ENCODE data around the gene KLHL10. TPM values are rescaled to one million over a fixed set of nuclear protein-coding genes. Genes with fewer than 3 reads are reported as not detected.
A peak's percentile ranks its signal among the peaks of the same experiment; 100 is the strongest.
"Not testable (repeated sequence)": the region's sequence is repeated elsewhere in the genome, so short reads cannot be mapped to it uniquely, and the experiment has no call there.

KLHL10 gene
- total RNA-seq, 1 donor from 2014 or later, result not detected

DNA sequence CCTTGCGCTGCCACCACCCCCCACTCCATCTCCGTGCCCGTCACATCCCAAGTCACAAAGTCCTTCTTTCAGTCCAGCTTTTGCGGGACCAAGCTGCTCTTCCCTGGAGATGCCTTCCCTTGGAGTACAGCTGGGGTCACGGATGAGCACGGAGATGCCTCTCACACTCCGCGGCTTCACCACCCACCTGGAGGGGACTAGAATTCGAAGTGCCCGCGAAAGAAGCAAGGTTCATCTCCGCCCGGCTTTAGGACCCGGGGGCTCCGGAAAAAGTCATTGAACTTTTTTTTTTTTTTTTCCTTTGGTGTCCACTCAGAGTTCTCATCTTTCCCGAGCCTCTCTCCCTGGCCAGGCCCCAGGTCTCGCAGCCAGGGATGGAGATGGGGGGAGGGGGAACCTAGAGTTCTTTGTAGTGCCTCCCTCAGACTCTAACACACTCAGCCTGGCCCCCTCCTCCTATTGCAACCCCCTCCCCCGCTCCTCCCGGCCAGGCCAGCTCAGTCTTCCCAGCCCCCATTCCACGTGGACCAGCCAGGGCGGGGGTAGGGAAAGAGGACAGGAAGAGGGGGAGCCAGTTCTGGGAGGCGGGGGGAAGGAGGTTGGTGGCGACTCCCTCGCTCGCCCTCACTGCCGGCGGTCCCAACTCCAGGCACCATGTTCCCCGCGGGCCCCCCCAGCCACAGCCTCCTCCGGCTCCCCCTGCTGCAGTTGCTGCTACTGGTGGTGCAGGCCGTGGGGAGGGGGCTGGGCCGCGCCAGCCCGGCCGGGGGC, 25.1 kb upstream of the KLHL10 start, which contains the start of gene FKBP10:
FKBP10 (plus strand) TSS at position 624 of the 771 bp plus-strand sequence; CDS start at position 655, 31 bp downstream.
- intact Hi-C loops (cut with DNase I), result loop anchor here (10.0 kb wide), 1 partner anchor 52 kb away; the partner anchor contains the start of gene KLHL11
- peak; percentile 82 for DNase-seq (ENCODE audit: low spot score)

DNA sequence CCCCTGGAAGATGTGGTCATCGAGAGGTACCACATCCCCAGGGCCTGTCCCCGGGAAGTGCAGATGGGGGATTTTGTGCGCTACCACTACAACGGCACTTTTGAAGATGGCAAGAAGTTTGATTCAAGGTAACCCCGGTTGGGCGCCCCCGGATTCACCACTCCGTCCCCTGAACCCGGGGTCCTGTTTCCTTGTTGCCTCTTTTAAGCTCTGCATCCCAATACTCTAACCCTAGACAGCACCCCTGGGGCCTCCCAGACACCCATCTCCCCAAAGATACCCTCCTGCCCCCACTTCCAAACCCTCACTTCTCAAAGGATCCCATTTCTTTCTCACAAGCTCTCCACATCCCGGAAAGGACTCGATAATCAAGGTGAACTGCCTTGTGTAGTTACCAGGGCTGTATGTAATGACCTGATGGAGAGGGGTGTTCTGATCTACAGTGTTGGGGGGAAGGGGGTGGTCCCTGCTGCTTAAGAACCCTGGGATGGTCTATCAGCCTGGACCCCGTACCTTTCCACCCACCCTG, 24.4 kb upstream of the KLHL10 start:
- intact Hi-C loops (cut with DNase I), result loop anchor here (10.0 kb wide), 1 partner anchor 52 kb away; the partner anchor contains the start of gene KLHL11
- no peak for DNase-seq (ENCODE audit: low spot score)

DNA sequence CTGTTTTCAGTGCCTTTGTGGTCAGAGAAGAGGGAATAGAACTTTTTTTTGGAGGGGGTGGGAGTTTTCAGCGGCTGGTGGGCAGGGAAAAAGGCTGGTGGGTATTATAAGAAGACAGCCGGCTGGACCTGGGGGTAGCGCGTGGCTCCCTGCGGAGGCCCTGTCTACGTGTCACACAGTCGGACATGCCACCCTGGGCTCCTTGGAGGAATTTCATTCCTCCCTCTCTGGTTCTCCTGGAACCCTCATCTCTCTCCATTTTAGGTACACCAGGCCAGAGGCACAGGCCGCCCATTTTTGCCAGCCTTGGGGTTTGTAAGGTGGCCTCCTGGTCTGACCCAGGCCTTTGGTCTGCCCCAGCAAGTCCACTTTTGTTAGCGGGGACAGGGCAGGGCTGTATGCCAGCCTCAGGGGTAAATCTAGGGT, 23.9 kb upstream of the KLHL10 start:
- intact Hi-C loops (cut with DNase I), result loop anchor here (10.0 kb wide), 1 partner anchor 51 kb away; the partner anchor contains the start of gene KLHL11

DNA sequence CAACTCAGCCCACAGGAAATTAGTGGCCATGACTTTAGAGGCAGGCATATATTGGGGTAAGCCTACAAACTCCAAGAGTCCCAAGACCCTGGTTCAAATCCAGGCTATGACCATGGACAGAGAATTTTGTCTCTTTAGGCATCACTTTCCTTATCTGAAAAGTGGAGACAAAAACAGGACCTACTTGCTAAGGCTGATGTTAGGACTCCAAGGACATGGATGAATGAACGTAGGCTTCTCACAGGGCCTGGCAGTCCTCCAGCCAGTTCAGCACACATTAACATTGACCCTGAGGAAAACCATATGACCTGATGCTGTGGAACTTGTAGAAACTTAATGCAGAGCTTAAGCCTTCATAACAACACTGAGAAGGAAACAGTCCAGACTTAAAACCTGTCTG, 23.4 kb upstream of the KLHL10 start:
- intact Hi-C loops (cut with DNase I), result loop anchor here (10.0 kb wide), 1 partner anchor 51 kb away; the partner anchor contains the start of gene KLHL11

More for the DNA sequence above, 23.9 kb upstream of the KLHL10 start:
- no peak for DNase-seq (ENCODE audit: low spot score)

DNA sequence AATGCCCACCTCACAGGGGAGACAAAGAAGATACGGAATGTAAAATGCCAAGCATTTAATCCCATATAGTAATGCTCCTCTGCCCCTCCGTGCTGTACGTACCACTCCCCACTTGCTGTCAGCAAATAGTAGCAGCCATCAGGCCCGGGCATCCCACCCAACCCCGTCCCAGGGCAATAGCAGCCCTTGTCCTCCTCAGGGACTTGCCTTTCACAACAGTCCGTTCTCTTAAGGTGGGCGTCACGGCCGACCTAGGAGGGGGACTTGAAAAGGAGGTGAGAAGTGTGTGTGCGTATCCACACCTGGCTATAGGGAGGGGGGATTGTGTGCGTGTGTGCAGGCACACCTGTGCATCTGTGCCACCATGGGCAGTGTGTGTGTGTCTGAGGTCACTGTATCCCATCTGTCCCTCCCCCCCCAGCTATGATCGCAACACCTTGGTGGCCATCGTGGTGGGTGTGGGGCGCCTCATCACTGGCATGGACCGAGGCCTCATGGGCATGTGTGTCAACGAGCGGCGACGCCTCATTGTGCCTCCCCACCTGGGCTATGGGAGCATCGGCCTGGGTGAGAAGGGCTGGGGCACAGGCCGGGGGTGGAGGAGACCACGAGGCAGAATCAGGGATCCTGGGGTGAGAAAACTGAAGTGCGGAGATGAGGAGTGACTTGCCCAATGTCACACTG, 20.8 kb upstream of the KLHL10 start:
- DNase-seq (ENCODE audit: low spot score), result no peak
- intact Hi-C loops (cut with DNase I), result loop anchor here (10.0 kb wide), 1 partner anchor 48 kb away; the partner anchor contains the start of gene KLHL11

More for the DNA sequence above, 23.4 kb upstream of the KLHL10 start:
- no peak for DNase-seq (ENCODE audit: low spot score)

DNA sequence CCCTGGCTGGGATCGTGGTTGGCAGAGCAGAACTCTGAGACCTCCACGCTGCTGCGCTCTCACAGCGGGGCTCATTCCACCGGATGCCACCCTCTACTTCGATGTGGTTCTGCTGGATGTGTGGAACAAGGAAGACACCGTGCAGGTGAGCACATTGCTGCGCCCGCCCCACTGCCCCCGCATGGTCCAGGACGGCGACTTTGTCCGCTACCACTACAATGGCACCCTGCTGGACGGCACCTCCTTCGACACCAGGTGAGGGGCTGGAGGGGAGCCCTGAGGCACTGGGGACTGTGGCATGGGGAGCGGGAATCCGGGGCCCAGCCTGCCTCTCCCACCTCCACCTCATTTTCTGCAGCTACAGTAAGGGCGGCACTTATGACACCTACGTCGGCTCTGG, 19.6 kb upstream of the KLHL10 start:
- intact Hi-C loops (cut with DNase I), result loop anchor here (10.0 kb wide), 1 partner anchor 47 kb away; the partner anchor contains the start of gene KLHL11
- DNase-seq (ENCODE audit: low spot score), result no peak

DNA sequence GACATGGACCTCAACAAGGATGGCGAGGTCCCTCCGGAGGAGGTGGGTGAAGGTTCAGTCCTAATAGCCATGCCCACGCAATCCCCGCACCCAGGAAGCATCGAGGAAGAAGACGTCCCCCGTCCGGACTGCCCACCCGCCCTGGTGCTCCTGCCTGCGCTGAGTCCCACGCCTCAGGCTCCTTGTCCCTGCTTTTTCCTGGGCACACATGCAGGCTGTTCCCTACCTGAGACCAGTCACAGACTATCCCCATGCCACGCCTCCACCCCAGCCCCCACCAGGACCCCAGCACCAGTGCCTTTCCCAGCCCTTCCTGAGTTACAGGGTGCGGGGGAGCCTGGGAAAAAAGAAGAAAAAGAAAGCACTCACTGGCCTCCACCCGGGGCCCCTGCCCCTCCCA, 15.8 kb upstream of the KLHL10 start:
- intact Hi-C loops (cut with DNase I), result no loop called here
- DNase-seq (ENCODE audit: low spot score), result no peak

DNA sequence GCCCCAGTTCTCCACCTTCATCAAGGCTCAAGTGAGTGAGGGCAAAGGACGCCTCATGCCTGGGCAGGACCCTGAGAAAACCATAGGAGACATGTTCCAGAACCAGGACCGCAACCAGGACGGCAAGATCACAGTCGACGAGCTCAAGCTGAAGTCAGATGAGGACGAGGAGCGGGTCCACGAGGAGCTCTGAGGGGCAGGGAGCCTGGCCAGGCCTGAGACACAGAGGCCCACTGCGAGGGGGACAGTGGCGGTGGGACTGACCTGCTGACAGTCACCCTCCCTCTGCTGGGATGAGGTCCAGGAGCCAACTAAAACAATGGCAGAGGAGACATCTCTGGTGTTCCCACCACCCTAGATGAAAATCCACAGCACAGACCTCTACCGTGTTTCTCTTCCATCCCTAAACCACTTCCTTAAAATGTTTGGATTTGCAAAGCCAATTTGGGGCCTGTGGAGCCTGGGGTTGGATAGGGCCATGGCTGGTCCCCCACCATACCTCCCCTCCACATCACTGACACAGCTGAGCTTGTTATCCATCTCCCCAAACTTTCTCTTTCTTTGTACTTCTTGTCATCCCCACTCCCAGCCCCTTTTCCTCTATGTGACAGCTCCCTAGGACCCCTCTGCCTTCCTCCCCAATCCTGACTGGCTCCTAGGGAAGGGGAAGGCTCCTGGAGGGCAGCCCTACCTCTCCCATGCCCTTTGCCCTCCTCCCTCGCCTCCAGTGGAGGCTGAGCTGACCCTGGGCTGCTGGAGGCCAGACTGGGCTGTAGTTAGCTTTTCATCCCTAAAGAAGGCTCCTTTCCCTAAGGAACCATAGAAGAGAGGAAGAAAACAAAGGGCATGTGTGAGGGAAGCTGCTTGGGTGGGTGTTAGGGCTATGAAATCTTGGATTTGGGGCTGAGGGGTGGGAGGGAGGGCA, 15.1 kb upstream of the KLHL10 start:
- DNase-seq (ENCODE audit: low spot score), result no peak
- intact Hi-C loops (cut with DNase I), result no loop called here

DNA sequence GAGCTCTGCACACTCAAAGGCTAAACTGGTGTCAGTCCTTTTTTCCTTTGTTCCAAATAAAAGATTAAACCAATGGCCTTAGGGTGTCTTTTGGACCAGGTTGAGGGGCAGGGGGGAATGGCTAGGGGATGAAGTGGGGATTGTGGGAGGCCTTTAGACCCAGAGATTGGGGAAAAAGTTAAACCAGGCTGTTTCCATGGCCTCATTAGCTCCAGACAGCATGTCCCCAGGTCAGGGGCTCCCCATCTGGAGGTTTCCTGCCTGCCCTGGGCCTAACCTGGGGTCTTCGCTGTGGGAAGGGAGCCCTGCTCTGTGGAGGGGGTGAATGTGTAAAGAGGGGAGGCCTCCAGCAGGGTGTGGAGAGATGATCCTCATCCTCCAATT, 14.5 kb upstream of the KLHL10 start:
- intact Hi-C loops (cut with DNase I), result no loop called here
- no peak for DNase-seq (ENCODE audit: low spot score)

DNA sequence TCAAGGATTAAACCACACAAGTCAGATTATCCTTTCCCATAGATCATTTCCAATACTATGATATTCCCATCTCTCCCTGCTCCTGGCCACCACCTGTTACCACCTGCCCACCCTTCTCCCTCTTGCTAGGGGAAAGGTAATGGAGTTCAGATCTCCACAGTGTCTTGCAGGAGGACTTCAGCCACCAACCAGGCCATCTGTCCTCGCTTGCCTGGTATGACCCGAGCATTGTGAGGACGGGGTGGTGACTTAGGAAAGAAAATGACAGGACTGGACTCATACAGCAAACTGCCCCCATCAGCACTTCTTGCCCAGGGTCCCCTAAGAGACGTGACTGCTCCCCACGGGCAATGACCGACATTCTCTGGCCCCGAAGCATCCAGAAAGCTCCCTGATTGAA, 14.0 kb upstream of the KLHL10 start:
- intact Hi-C loops (cut with DNase I), result no loop called here
- DNase-seq (ENCODE audit: low spot score), result no peak

DNA sequence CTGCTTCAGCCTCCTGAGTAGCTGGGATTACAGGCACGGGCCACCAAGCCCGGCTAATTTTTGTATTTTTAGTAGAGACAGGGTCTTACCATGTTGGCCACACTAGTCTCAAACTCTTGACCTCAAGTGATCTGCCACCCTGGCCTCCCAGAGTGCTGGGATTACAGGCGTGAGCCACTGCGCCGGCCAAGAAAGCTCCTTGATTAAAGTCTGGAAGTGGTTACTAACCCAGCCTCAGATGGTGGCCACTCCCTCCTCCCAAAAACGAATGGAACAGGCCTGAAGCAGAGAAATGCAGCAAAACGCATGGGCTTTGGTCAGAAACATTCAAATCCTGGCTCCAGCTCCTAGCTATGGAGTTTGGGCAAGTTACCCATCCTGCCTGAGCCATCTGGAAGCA, 13.5 kb upstream of the KLHL10 start:
- no peak for DNase-seq (ENCODE audit: low spot score)
- intact Hi-C loops (cut with DNase I), result no loop called here

DNA sequence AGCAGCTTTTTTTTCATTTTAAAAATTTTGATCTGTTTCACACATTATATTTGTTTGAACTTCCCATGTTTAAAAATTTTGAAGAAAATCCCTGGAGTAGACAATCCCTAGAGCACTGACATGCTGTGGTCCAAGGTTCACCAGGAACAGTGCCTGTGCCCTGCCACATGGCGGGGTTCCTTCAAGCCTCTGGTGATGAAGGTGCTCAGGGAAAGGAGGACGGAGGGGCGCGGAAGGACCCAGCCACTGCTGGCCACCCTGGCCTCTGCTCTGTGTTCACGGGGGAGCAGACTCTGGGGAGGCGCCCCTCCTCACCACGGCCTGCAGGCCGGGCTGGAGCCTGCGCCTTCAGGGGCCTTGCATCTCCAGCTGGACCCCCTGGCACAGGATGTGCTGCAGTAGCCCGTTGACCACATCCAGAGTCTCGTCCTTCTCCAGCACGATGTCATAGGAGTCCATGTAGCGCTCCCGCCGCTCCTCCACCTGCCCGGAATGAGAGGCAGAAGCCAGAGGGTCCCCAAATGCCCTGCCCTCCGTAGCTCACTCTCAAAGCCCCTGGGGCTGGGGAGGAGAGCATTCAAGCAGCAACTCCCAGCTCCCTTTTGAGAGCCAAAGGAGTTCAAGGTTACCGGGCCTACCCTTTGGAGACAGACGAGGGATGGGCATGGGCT, 12.3 kb upstream of the KLHL10 start:
- intact Hi-C loops (cut with DNase I), result no loop called here
- DNase-seq (ENCODE audit: low spot score), result no peak

DNA sequence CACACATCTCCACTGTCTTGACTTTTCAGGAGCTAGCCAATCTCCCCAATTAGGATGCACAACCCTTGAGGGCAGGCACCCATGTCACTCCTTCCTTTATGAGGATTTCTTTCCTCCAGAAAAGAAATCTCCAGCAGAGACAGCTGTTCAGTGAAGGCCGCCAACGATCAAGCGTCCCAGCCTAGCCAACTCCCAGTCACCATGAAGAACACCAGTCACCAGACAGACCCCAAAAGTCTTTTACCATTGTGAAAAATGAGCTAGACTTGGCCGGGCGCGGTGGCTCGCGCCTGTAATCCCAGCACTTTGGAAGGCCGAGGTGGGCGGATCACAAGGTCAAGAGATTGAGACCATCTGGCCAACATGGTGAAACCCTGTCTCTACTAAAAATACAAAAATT, 7.7 kb upstream of the KLHL10 start:
- intact Hi-C loops (cut with DNase I); DNase-seq (ENCODE audit: low spot score): not testable (repeated sequence)

DNA sequence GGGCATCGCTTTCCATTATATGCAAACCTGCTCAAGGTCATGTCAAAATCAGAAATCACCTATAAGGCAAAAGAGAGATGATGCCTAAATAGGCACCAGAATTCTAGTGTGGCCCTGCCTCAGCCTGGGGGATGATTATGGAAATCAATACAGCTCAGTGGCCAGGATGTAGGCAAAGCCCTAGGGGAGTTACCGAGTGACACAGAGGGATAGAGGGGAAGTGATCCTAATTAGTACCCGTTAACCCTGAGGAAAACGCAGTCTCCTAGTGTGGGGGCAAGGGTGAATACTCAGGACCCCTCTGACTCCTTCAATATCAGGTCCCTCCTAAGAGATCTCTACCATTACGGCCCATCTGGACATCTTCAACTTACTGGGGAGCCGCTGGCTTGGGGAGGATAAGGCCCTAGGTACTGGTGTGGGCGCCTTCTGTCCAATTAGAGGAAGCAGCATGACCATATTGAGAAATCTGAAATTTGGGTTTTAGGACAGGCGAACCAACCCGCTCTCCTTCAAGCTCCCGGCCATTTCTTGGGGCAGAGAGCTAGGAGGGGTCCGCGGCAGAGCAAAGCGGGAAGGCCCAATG, 2.3 kb upstream of the KLHL10 start:
- intact Hi-C loops (cut with DNase I), result no loop called here
- DNase-seq (ENCODE audit: low spot score), result no peak

DNA sequence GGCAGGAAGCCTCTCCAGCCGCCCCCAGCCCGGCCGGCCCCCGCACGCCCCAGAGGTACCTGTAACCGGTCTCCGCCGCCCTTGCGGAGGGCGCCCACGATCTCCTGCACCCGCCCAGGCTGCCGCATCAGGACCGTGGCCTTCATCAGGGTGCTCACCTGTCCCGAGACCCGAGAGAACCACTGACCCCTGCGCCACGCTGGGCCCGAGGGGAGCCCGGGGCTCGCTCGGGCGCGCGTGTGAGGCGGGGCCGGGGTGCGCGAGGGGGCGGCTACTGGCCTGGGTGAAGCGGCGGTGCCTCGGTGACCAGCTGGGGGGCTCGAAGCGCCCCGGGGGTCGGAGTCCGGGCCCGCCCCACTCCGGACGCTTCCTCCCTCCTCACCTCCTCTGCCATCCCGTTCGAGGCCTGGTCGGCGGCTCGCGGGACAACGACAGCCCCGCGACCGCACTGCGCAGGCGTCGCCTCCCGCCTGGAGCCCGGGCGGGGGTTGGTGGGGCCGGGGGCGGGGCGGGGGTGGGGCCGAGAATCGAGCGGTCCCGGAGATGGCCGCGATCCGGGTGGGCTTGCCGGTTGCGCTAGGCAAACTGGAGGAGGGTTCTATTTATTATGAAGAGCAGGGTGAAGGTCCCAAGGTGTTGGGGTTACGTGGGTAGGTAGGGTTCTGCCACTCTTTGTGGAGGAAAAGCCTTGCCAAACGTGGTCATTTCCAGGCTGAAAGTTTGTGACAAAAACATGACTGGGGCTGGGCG, 1.6 kb upstream of the KLHL10 start, which contains the start of gene NT5C3B:
NT5C3B (minus strand) TSS at position 433 of the 750 bp plus-strand sequence; CDS start at position 394, 39 bp downstream.
- DNase-seq (ENCODE audit: low spot score), result no peak
- intact Hi-C loops (cut with DNase I), result no loop called here

DNA sequence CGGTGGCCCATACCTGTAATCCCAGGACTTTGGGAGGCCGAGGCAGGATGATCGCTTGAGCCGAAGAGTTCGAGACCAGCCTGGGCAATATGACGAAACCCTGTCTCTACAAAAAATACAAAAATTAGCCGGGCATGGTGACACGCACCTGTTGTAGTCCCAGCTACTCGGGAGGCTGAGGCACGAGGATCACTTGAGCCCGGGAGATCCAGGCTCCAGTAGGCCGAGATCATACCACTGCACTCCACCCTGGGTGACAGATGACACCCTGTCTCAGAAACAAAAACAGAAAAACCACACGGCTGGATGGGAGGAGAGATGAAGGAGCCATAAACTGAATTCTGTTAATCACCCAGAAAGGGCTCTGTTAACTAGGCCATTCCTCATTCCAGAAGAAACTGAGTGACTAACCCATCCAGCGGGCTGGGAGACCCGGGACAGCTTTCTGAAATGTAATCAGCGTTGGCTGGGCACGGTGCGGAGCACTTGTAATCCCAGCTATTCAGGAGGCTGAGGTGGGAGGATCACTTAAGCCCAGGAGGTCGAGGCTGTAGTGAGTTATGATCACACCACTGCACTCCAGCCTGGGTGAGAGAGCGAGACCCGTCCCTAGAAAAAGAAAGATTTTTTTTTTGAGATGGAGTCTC, 952 bp upstream of the KLHL10 start:
- intact Hi-C loops (cut with DNase I), result no loop called here
- DNase-seq (ENCODE audit: low spot score), result no peak

DNA sequence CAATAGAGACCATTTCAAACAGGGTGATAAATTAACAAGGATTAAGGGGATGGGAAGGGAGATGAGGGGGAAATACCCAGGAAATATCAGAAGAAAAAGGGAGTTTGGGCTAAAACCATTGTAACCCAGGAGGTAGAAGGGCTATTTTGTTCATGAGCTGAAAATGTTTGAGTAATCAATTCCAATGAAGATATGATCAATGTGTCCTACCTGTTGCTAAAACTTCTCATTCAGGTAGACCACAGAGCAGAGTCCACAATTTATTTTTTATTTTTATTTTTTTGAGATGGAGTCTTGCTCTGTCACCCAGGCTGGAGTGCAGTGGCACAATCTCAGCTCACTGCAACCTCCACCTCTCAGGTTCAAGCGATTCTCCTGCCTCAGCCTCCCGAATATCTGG, 1.8 kb downstream of the KLHL10 start:
- intact Hi-C loops (cut with DNase I); DNase-seq (ENCODE audit: low spot score): not testable (repeated sequence)

Data from cardiac septum (tissue), 1 donor.